ENCODE results near the gene AUTS2. TPM values are rescaled to one million over a fixed set of nuclear protein-coding genes. Genes with fewer than 3 reads are reported as not detected.

The AUTS2 gene
- total RNA-seq, 4 donors from 2014 or later = 14.9 to 27.2 (median 17.5) TPM

- intact Hi-C loops (cut with DNase I) = loop anchor here (10.0 kb wide), 1 partner anchor 653 kb away; no protein-coding TSS in a partner anchor
These were observed 453.5 kb downstream of the AUTS2 start for GRCh38 chr7:70051726-70052125.

DNA sequence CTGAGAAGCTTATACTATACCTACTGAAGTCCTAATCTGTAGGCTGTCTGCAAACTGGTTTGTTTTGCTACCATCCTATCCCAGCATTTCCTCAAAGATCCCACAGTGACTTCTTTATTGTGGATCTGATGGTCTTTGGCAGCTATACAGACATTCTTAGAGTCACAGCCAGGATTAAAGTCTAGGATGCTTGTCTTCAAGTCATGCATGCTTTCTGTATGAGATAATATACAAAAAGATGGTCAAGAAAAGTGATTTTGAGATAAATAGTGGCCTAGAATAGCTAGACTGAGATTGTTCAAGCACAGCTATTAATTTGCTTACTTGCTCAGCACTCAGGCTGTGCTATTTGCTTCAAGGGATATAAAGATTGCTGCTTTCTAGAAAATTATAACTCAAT, 454.4 kb downstream of the AUTS2 start:
- TF ChIP-seq, protein P1, sequence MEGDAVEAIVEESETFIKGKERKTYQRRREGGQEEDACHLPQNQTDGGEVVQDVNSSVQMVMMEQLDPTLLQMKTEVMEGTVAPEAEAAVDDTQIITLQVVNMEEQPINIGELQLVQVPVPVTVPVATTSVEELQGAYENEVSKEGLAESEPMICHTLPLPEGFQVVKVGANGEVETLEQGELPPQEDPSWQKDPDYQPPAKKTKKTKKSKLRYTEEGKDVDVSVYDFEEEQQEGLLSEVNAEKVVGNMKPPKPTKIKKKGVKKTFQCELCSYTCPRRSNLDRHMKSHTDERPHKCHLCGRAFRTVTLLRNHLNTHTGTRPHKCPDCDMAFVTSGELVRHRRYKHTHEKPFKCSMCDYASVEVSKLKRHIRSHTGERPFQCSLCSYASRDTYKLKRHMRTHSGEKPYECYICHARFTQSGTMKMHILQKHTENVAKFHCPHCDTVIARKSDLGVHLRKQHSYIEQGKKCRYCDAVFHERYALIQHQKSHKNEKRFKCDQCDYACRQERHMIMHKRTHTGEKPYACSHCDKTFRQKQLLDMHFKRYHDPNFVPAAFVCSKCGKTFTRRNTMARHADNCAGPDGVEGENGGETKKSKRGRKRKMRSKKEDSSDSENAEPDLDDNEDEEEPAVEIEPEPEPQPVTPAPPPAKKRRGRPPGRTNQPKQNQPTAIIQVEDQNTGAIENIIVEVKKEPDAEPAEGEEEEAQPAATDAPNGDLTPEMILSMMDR (IDR thresholded peaks at IDR 0.05) = no peak
- no peak for TF ChIP-seq POLR2A (IDR thresholded peaks at IDR 0.05)
- H3K9me3 ChIP-seq = no peaks in the 10 kb centered on the region
- H3K27ac ChIP-seq = no peak overlapping the region
- no peak for DNase-seq
- intact Hi-C loops (cut with DNase I) = loop anchor here (10.0 kb wide), 1 partner anchor 652 kb away; no protein-coding TSS in a partner anchor
- H3K36me3 ChIP-seq = no peaks in the 10 kb centered on the region
- H3K4me1 ChIP-seq = no peaks in the 10 kb centered on the region
- H3K27me3 ChIP-seq = no peaks in the 10 kb centered on the region
- H3K4me3 ChIP-seq (replicated peaks in 1 of 3) = no peak overlapping the region

More at GRCh38 chr7:70051726-70052125, 453.5 kb downstream of the AUTS2 start:
- TF ChIP-seq POLR2A (IDR thresholded peaks at IDR 0.05) = no peak
- TF ChIP-seq, protein P1 (IDR thresholded peaks at IDR 0.05) = no peak
- H3K27ac ChIP-seq = no peak overlapping the region
- H3K27me3 ChIP-seq = no peaks in the 10 kb centered on the region
- no peaks in the 10 kb centered on the region for H3K9me3 ChIP-seq
- DNase-seq = no peak
- WGBS, 2 donors = 95 to 100% methylated on average over 1 of the region's 1 CpG
- no peaks in the 10 kb centered on the region for H3K36me3 ChIP-seq
- no peaks in the 10 kb centered on the region for H3K4me1 ChIP-seq
- no peak overlapping the region for H3K4me3 ChIP-seq (replicated peaks in 1 of 3)

DNA sequence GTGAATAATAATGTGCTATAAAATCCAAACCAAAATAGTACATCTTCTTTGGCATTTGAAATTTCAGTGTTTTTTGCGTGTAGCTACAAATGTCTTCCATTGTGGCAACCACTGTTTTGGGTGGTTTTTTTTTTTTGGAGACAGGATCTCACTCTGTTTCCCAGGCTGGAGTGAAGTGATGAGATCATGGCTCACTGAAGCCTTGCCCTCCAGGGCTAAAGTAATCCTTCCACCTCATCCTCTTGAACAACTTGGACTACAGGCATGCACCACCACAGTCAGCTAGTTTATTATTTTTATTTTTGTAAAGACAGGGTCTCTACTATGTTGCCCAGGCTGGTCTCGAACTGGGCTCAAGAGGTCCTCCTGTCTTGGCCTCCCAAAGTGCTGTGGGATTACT, 455.1 kb downstream of the AUTS2 start:
- no peaks in the 10 kb centered on the region for H3K9me3 ChIP-seq
- H3K27me3 ChIP-seq = no peaks in the 10 kb centered on the region
- WGBS, 2 donors = 81 to 100% methylated on average over 2 of the region's 2 CpGs
- H3K36me3 ChIP-seq = no peaks in the 10 kb centered on the region
- H3K4me1 ChIP-seq = no peaks in the 10 kb centered on the region
- TF ChIP-seq POLR2A (IDR thresholded peaks at IDR 0.05) = no peak
- no peak overlapping the region for H3K27ac ChIP-seq
- intact Hi-C loops (cut with DNase I) = loop anchor here (10.0 kb wide), 1 partner anchor 651 kb away; no protein-coding TSS in a partner anchor
- no peak for DNase-seq
- H3K4me3 ChIP-seq (replicated peaks in 1 of 3) = no peak overlapping the region

GRCh38 chr7:70053989-70054388, 455.7 kb downstream of the AUTS2 start:
- DNase-seq = no peak
- TF ChIP-seq, protein P1 (IDR thresholded peaks at IDR 0.05) = no peak
- TF ChIP-seq POLR2A (IDR thresholded peaks at IDR 0.05) = no peak
- intact Hi-C loops (cut with DNase I) = loop anchor here (10.0 kb wide), 1 partner anchor 651 kb away; no protein-coding TSS in a partner anchor
- no peak overlapping the region for H3K4me3 ChIP-seq (replicated peaks in 1 of 3)
- no peaks in the 10 kb centered on the region for H3K9me3 ChIP-seq
- no peaks in the 10 kb centered on the region for H3K4me1 ChIP-seq
- H3K36me3 ChIP-seq = no peaks in the 10 kb centered on the region
- H3K27me3 ChIP-seq = no peaks in the 10 kb centered on the region
- H3K27ac ChIP-seq = no peak overlapping the region
- WGBS, 2 donors = 80 to 90% methylated on average over 1 of the region's 1 CpG

DNA sequence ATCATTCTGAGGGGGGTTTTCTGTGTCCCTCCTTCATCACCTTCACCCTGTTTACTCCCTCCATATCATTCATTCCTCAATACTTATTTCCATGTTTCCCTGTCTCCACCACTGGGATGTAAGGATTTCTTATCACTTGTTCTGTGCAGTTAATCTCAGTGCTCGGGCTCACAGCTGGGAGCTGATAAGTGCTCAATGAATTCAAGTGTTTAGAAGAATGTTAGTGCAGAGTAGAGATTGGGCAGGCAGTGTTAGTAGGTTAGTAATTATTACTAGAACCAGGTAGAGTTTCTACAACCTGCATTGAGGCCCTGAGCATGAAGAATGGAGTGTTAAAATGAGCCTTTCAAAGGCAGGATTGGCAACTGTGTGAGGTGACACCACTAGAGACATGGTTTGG, 458.1 kb downstream of the AUTS2 start:
- DNase-seq = no peak
- 86 to 88% methylated on average over 1 of the region's 1 CpG for WGBS, 2 donors
- no peaks in the 10 kb centered on the region for H3K27me3 ChIP-seq
- no peak overlapping the region for H3K4me3 ChIP-seq (replicated peaks in 1 of 3)
- TF ChIP-seq, protein P1 (IDR thresholded peaks at IDR 0.05) = no peak
- no peak for TF ChIP-seq POLR2A (IDR thresholded peaks at IDR 0.05)
- intact Hi-C loops (cut with DNase I) = loop anchor here (10.0 kb wide), 1 partner anchor 648 kb away; no protein-coding TSS in a partner anchor
- no peaks in the 10 kb centered on the region for H3K4me1 ChIP-seq
- H3K27ac ChIP-seq = no peak overlapping the region
- no peaks in the 10 kb centered on the region for H3K9me3 ChIP-seq
- no peaks in the 10 kb centered on the region for H3K36me3 ChIP-seq

All from thyroid gland (tissue), 4 donors.